ENCODE data around the gene CNGB1.
"Not testable (repeated sequence)": the region's sequence is repeated elsewhere in the genome, so short reads cannot be mapped to it uniquely, and the experiment has no call there.

Gene CNGB1

GRCh38 chr16:57886427-57886826, 84.5 kb downstream of the CNGB1 start:
- no peak for DNase-seq (ENCODE audit: low read depth)

- no peak for DNase-seq (ENCODE audit: low read depth)
These were observed 86.2 kb downstream of the CNGB1 start for GRCh38 chr16:57884655-57885133.

GRCh38 chr16:57883953-57884654, 86.8 kb downstream of the CNGB1 start:
- DNase-seq (ENCODE audit: low read depth), result no peak

GRCh38 chr16:57883480-57883879, 87.4 kb downstream of the CNGB1 start:
- no peak for DNase-seq (ENCODE audit: low read depth)

- no peak for DNase-seq (ENCODE audit: low read depth)
These were observed 88.1 kb downstream of the CNGB1 start for GRCh38 chr16:57882792-57883191.

- DNase-seq (ENCODE audit: low read depth), result no peak
These were observed 88.7 kb downstream of the CNGB1 start for GRCh38 chr16:57882206-57882605.

GRCh38 chr16:57878586-57878985, 92.3 kb downstream of the CNGB1 start:
- no peak for DNase-seq (ENCODE audit: low read depth)

- DNase-seq (ENCODE audit: low read depth), result no peak
These were observed 94.7 kb downstream of the CNGB1 start for GRCh38 chr16:57876210-57876609.

- no peak for DNase-seq (ENCODE audit: low read depth)
These were observed 95.6 kb downstream of the CNGB1 start for GRCh38 chr16:57875347-57875746.

- DNase-seq (ENCODE audit: low read depth), result no peak
These were observed 97.7 kb downstream of the CNGB1 start for GRCh38 chr16:57873218-57873617.

GRCh38 chr16:57872764-57873163, 98.2 kb downstream of the CNGB1 start:
- not testable (repeated sequence) for DNase-seq (ENCODE audit: low read depth)

GRCh38 chr16:57871456-57871855, 99.5 kb downstream of the CNGB1 start:
- DNase-seq (ENCODE audit: low read depth), result no peak

- DNase-seq (ENCODE audit: low read depth), result no peak
These were observed 100.0 kb downstream of the CNGB1 start for GRCh38 chr16:57870753-57871454.

GRCh38 chr16:57868913-57869520, 101.9 kb downstream of the CNGB1 start:
- no peak for DNase-seq (ENCODE audit: low read depth)

- no peak for DNase-seq (ENCODE audit: low read depth)
These were observed 103.8 kb downstream of the CNGB1 start for GRCh38 chr16:57867000-57867561.

GRCh38 chr16:57866529-57866918, 104.4 kb downstream of the CNGB1 start:
- no peak for DNase-seq (ENCODE audit: low read depth)

- DNase-seq (ENCODE audit: low read depth), result no peak
These were observed 105.0 kb downstream of the CNGB1 start for GRCh38 chr16:57865746-57866528.

- DNase-seq (ENCODE audit: low read depth), result no peak
These were observed 107.3 kb downstream of the CNGB1 start for GRCh38 chr16:57863434-57864160.

- no peak for DNase-seq (ENCODE audit: low read depth)
These were observed 108.1 kb downstream of the CNGB1 start for GRCh38 chr16:57862698-57863433.

- DNase-seq (ENCODE audit: low read depth), result no peak
These were observed 111.6 kb downstream of the CNGB1 start for GRCh38 chr16:57859331-57859730.

- no peak for DNase-seq (ENCODE audit: low read depth)
These were observed 112.3 kb downstream of the CNGB1 start for GRCh38 chr16:57858635-57859034.
